ENCODE results near the gene CFAP410. TPM values are rescaled to one million over a fixed set of nuclear protein-coding genes. Genes with fewer than 3 reads are reported as not detected.

Gene CFAP410
- total RNA-seq, 1 donor from 2014 or later, result 20.6 TPM

DNA sequence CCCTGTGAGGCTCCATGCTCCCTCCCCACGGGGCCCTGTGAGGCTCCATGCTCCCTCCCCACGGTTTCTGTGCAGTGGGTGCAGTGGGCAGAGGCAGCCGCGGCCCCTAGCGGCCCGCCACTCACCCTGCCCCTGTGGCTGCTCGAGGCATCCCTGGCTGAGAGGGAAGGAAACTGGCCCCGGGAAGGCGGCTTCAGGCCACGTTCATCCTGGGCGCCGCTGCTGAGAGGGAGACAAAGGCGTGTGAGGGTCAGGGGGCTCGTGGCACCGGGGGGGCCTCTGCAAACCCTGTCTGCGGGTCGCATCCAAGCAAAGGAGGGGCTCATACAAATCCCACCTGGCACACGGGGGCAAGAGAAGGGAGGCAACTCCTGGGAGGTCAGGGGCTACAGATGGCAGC, 8.5 kb downstream of the CFAP410 start:
- peaks cover 13% of the 10 kb centered on the region for H3K27me3 Mint-ChIP-seq (ENCODE audit: unreplicated experiment)
- H3K9me3 Mint-ChIP-seq (ENCODE audit: unreplicated experiment), result peaks cover 6% of the 10 kb centered on the region
- no peaks in the 10 kb centered on the region for H3K36me3 Mint-ChIP-seq (ENCODE audit: unreplicated experiment)
- DNase-seq, result no peak
- H3K4me1 Mint-ChIP-seq (ENCODE audit: low read depth, unreplicated experiment), result peaks cover 7% of the 10 kb centered on the region
- no peak for TF ChIP-seq CTCF (IDR thresholded peaks at IDR 0.05; ENCODE audit: partially characterized antibody, unreplicated experiment)
- H3K4me3 Mint-ChIP-seq (ENCODE audit: unreplicated experiment), result no peak overlapping the region
- H3K27ac Mint-ChIP-seq (ENCODE audit: unreplicated experiment), result no peak overlapping the region

- Mint-ChIP-seq H3K27ac (ENCODE audit: unreplicated experiment) (no peak overlapping the region), H3K4me1 (ENCODE audit: low read depth, unreplicated experiment) (peaks cover 7% of the 10 kb centered on the region), H3K4me3 (ENCODE audit: unreplicated experiment) (no peak overlapping the region), H3K27me3 (ENCODE audit: unreplicated experiment) (peaks cover 13% of the 10 kb centered on the region), H3K36me3 (ENCODE audit: unreplicated experiment) (no peaks in the 10 kb centered on the region), H3K9me3 (ENCODE audit: unreplicated experiment) (peaks cover 6% of the 10 kb centered on the region)
- no peak for TF ChIP-seq CTCF (IDR thresholded peaks at IDR 0.05; ENCODE audit: partially characterized antibody, unreplicated experiment)
- DNase-seq, result no peak
These were observed 9.1 kb downstream of the CFAP410 start for GRCh38 chr21:44329971-44330681.

GRCh38 chr21:44329086-44329889, 9.9 kb downstream of the CFAP410 start:
- no peak overlapping the region for H3K27ac Mint-ChIP-seq (ENCODE audit: unreplicated experiment)

DNA sequence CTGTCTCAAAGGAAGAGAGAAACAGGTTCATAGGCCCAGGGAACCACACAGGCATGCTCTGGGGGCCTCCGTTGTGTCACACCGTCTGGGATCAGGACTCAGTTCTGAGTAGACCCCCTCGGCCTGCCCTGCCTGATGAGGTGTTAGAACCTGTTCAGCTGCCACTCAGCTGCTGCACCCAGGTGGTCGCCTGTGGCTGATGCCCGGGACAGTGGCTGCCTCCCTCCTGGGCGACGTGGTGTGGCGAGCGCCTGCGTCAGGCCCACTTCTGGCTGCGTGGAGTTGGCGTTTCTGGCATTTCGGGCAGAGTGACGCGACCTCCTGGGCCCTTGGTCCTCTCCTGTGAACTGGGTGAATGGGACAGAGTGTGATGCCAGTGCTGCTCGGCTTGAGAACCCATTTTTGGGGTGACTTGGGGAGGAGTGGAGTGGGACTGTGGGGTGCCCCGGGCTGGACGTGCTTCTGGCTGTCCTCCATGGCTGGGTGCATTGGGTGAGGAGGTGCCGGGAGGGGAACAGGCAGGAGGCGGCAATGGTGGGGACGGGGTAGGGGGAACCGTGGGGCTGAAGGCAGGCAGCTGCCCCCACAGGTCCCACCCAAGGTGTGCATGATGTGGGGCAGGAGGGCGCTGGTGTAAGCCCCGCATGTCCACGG, 10.8 kb downstream of the CFAP410 start:
- H3K9me3 Mint-ChIP-seq (ENCODE audit: unreplicated experiment), result peaks cover 6% of the 10 kb centered on the region
- TF ChIP-seq CTCF (IDR thresholded peaks at IDR 0.05; ENCODE audit: partially characterized antibody, unreplicated experiment), result no peak
- no peak overlapping the region for H3K4me3 Mint-ChIP-seq (ENCODE audit: unreplicated experiment)
- no peaks in the 10 kb centered on the region for H3K36me3 Mint-ChIP-seq (ENCODE audit: unreplicated experiment)
- no peak for DNase-seq
- H3K27me3 Mint-ChIP-seq (ENCODE audit: unreplicated experiment), result peaks cover 13% of the 10 kb centered on the region
- H3K4me1 Mint-ChIP-seq (ENCODE audit: low read depth, unreplicated experiment), result peaks cover 7% of the 10 kb centered on the region
- no peak overlapping the region for H3K27ac Mint-ChIP-seq (ENCODE audit: unreplicated experiment)

More at GRCh38 chr21:44329086-44329889, 9.9 kb downstream of the CFAP410 start:
- H3K36me3 Mint-ChIP-seq (ENCODE audit: unreplicated experiment), result no peaks in the 10 kb centered on the region
- TF ChIP-seq CTCF (IDR thresholded peaks at IDR 0.05; ENCODE audit: partially characterized antibody, unreplicated experiment), result no peak
- H3K27me3 Mint-ChIP-seq (ENCODE audit: unreplicated experiment), result peaks cover 13% of the 10 kb centered on the region
- H3K4me1 Mint-ChIP-seq (ENCODE audit: low read depth, unreplicated experiment), result peaks cover 7% of the 10 kb centered on the region
- DNase-seq, result no peak
- no peak overlapping the region for H3K4me3 Mint-ChIP-seq (ENCODE audit: unreplicated experiment)
- H3K9me3 Mint-ChIP-seq (ENCODE audit: unreplicated experiment), result peaks cover 6% of the 10 kb centered on the region
